CD14-positive monocyte (primary cell): ENCODE results near the gene CRAT. TPM values are rescaled to one million over a fixed set of nuclear protein-coding genes. Genes with fewer than 3 reads are reported as not detected.

Source experiments
- DNase-seq, 3 donors: peaks; one replicate each; pipeline ENCODE4 v3.0.0-alpha.2; 2011 to 2022
- H2AFZ ChIP-seq: 2 replicates; pipeline ENCODE4 v1.6.0; 2012; ENCODE audit warnings: mild to moderate bottlenecking, low read depth, low read length, inconsistent platforms; ENCODE audit not compliant: insufficient read depth, poor library complexity, severe bottlenecking
- H3K27ac ChIP-seq, 2 donors: 1 replicate in 1 of 2; 2 replicates in 1 of 2; pipeline ENCODE4 v1.5.1; 2012 to 2013; ENCODE audit warnings: low read length in 2 of 2, control low read depth in 1 of 2, inconsistent platforms in 1 of 2, low read depth in 1 of 2, mild to moderate bottlenecking in 1 of 2
- H3K27me3 ChIP-seq, 2 donors: one replicate each; pipeline versions ENCODE4 v1.6.0 to v1.6.1; 2011 to 2013; ENCODE audit warnings: low read length in 2 of 2; ENCODE audit not compliant: control insufficient read depth in 2 of 2, insufficient read depth in 2 of 2
- H3K36me3 ChIP-seq, 2 donors: replicated peaks in 1 of 2; 1 replicate in 1 of 2; 2 replicates in 1 of 2; pipeline versions ENCODE4 v1.5.1 to v1.6.1; 2012 to 2013; ENCODE audit warnings: low read length in 2 of 2, control low read depth in 1 of 2, inconsistent platforms in 1 of 2, mild to moderate bottlenecking in 1 of 2; ENCODE audit not compliant: insufficient read depth in 2 of 2, control insufficient read depth in 1 of 2
- H3K4me1 ChIP-seq, 2 donors: 1 replicate in 1 of 2; 2 replicates in 1 of 2; pipeline versions ENCODE4 v1.5.1 to v1.6.1; 2012 to 2013; ENCODE audit warnings: low read length in 2 of 2, control low read depth in 1 of 2, inconsistent platforms in 1 of 2, mild to moderate bottlenecking in 1 of 2, moderate library complexity in 1 of 2; ENCODE audit not compliant: insufficient read depth in 2 of 2, control insufficient read depth in 1 of 2
- H3K4me2 ChIP-seq: replicated peaks from 2 replicates; pipeline ENCODE3; 2012; ENCODE audit warnings: low read length, moderate library complexity, mild to moderate bottlenecking; ENCODE audit not compliant: poor library complexity, severe bottlenecking; ENCODE audit errors: extremely low read depth
- H3K4me3 ChIP-seq, 3 experiments: fragments of 200-600 bp in 1 of 3; sonication (generic) in 1 of 3; replicated peaks in 1 of 3; 1 replicate in 2 of 3; 2 replicates in 1 of 3; pipeline ENCODE4 v1.5.1; 2011 to 2013; ENCODE audit warnings: low read length in 3 of 3, mild to moderate bottlenecking in 3 of 3, control low read depth in 2 of 3, low read depth in 2 of 3, inconsistent platforms in 1 of 3, moderate library complexity in 1 of 3
- H3K79me2 ChIP-seq: 2 replicates; pipeline ENCODE4 v1.6.0; 2012; ENCODE audit warnings: mild to moderate bottlenecking, control low read depth, inconsistent platforms, low read length, moderate library complexity; ENCODE audit not compliant: insufficient read depth
- H3K9ac ChIP-seq: 2 replicates; pipeline ENCODE4 v1.6.0; 2017; ENCODE audit warnings: low read length, mild to moderate bottlenecking; ENCODE audit not compliant: insufficient read depth, poor library complexity, severe bottlenecking
- H3K9me3 ChIP-seq, 2 donors: replicated peaks in 1 of 2; 1 replicate in 1 of 2; 2 replicates in 1 of 2; pipeline versions ENCODE4 v1.5.1 to v1.6.1; 2012 to 2013; ENCODE audit warnings: low read length in 2 of 2, control low read depth in 1 of 2; ENCODE audit not compliant: control insufficient read depth in 1 of 2, insufficient read depth in 1 of 2
- H4K20me1 ChIP-seq: 2 replicates; pipeline ENCODE4 v1.6.0; 2012; ENCODE audit warnings: mild to moderate bottlenecking, low read length, control low read depth, moderate library complexity; ENCODE audit not compliant: insufficient read depth
- H3K27ac Mint-ChIP-seq, 7 donors: one replicate each; pipeline ENCODE4 v1.8.0; 2020; ENCODE audit warnings: mild to moderate bottlenecking in 7 of 7, mixed read lengths in 7 of 7, moderate library complexity in 6 of 7, inconsistent platforms in 2 of 7
- H3K27me3 Mint-ChIP-seq, 3 donors: one replicate each; pipeline ENCODE4 v1.8.0; 2021 to 2022; ENCODE audit warnings: low read depth in 3 of 3, mild to moderate bottlenecking in 3 of 3, mixed read lengths in 3 of 3, moderate library complexity in 3 of 3, inconsistent platforms in 1 of 3
- H3K36me3 Mint-ChIP-seq, 2 donors: one replicate each; pipeline ENCODE4 v1.8.0; 2020; ENCODE audit warnings: mixed read lengths in 2 of 2, inconsistent platforms in 1 of 2, mild to moderate bottlenecking in 1 of 2
- H3K4me1 Mint-ChIP-seq: one replicate; pipeline ENCODE4 v1.8.0; 2020; ENCODE audit warnings: mild to moderate bottlenecking, mixed read lengths
- H3K4me3 Mint-ChIP-seq, 2 donors: one replicate each; pipeline ENCODE4 v1.8.0; 2020; ENCODE audit warnings: mild to moderate bottlenecking in 2 of 2, mixed read lengths in 2 of 2, moderate library complexity in 1 of 2
- H3K9me3 Mint-ChIP-seq, 7 donors: one replicate each; pipeline ENCODE4 v1.8.0; 2020 to 2022; ENCODE audit warnings: mixed read lengths in 7 of 7, mild to moderate bottlenecking in 6 of 7, moderate library complexity in 6 of 7, inconsistent platforms in 2 of 7
- CTCF ChIP-seq: fragments of 200-600 bp; IDR thresholded peaks from one replicate; pipeline ENCODE4 v1.8.0; 2022; ENCODE audit warnings: antibody characterized with exemption, mild to moderate bottlenecking
- WGBS: methylation state at CpG from one replicate; pipeline ENCODE4 v1.1.5; 2013; ENCODE audit warnings: missing lambda C conversion rate; ENCODE audit not compliant: insufficient coverage; 5-methylcytosine and 5-hydroxymethylcytosine counted together
- intact Hi-C, 2 donors: fragments of 100-400 bp; cut with micrococcal nuclease; formaldehyde crosslinking; loops; one replicate each; pipeline versions ENCODE4 v1.15.0 to v1.15.1; 2023
- polyA plus RNA-seq, 3 donors: library from polyadenylated mRNA; depleted of rRNA in 1 of 3; unstranded in 2 of 3; stranded (reverse) in 1 of 3; fragments of 300-500 nt in 2 of 3; fragments of >200 nt in 1 of 3; fragmentation: Illumina TruSeq in 2 of 3; gene quantifications; 1 replicate in 2 of 3; 2 replicates in 1 of 3; pipeline ENCODE4 v1.2.3, GENCODE V29; 2012 to 2021

The CRAT gene
- polyA plus RNA-seq, 3 donors = 12.2 to 19.4 (median 15.0) TPM

- Histone ChIP-seq H3K36me3 (peaks cover 53 to 61% of the 10 kb centered on the region in 2 donors), H2AFZ (peak overlapping the region; percentile 50), H3K4me1 (peaks cover 37 to 47% of the 10 kb centered on the region in 2 donors), H4K20me1 (peaks cover 7% of the 10 kb centered on the region), H3K27me3 (no peaks in the 10 kb centered on the region), H3K4me2 (peak overlapping the region; percentile 77), H3K9ac (peak overlapping the region; percentile 84), H3K27ac (peak overlapping the region; percentile 97 to 99), H3K4me3 (peak overlapping the region; percentile 27 to 73 (median 32)), H3K79me2 (peaks cover 17% of the 10 kb centered on the region), H3K9me3 (no peaks in the 10 kb centered on the region)
- Mint-ChIP-seq H3K4me3 (peak overlapping the region; percentile 79 to 92), H3K9me3 (no peaks in the 10 kb centered on the region), H3K27ac (peak overlapping the region; percentile 96 to 98 (median 97)), H3K36me3 (peaks cover 47 to 72% of the 10 kb centered on the region in 2 donors), H3K4me1 (peaks cover 41% of the 10 kb centered on the region), H3K27me3 (peaks cover 0 to 2% (median 0%) of the 10 kb centered on the region in 3 donors)
- peak; percentile 91 for TF ChIP-seq CTCF
- intact Hi-C loops = loop anchor here (5.0 to 10.0 kb wide), 3 partner anchors 38 to 645 kb away; partner anchors contain the start of gene IER5L (in 1 of the 2)
- 6% methylated on average over 10 of the region's 13 CpGs for WGBS
- DNase-seq = peak; percentile 79 to 85 (median 81)
These were observed 28.8 kb upstream of the CRAT start for GRCh38 chr9:129139233-129139992.

GRCh38 chr9:129138476-129139232 lies 28.1 kb upstream of the CRAT start:
- no peak for DNase-seq
- H3K9me3 ChIP-seq = no peaks in the 10 kb centered on the region
- peaks cover 17% of the 10 kb centered on the region for H3K79me2 ChIP-seq
- peak overlapping the region; percentile 77 for H3K4me2 ChIP-seq
- Mint-ChIP-seq H3K4me1 (peaks cover 41% of the 10 kb centered on the region), H3K27me3 (peaks cover 0 to 2% (median 0%) of the 10 kb centered on the region in 3 donors), H3K36me3 (peaks cover 48 to 72% of the 10 kb centered on the region in 2 donors), H3K4me3 (peak overlapping the region in 1 of 2 donors; percentile 79), H3K27ac (peak overlapping the region; percentile 83 to 98 (median 97)), H3K9me3 (no peaks in the 10 kb centered on the region)
- peak overlapping the region; percentile 50 for H2AFZ ChIP-seq
- WGBS = 84% methylated on average over 16 of the region's 21 CpGs
- no peak for TF ChIP-seq CTCF
- peaks cover 51 to 62% of the 10 kb centered on the region in 2 donors for H3K36me3 ChIP-seq
- peaks cover 6% of the 10 kb centered on the region for H4K20me1 ChIP-seq
- H3K27me3 ChIP-seq = no peaks in the 10 kb centered on the region
- H3K9ac ChIP-seq = no peak overlapping the region
- no peak overlapping the region for H3K4me3 ChIP-seq
- H3K27ac ChIP-seq = peak overlapping the region in 1 of 2 donors; percentile 99
- intact Hi-C loops = loop anchor here (5.0 to 10.0 kb wide), 3 partner anchors 39 to 646 kb away; partner anchors contain the start of gene IER5L (in 1 of the 2)
- peaks cover 37 to 47% of the 10 kb centered on the region in 2 donors for H3K4me1 ChIP-seq
